Left ventricle myocardium superior (tissue), 1 donor: ENCODE measurements around the gene GPR62. TPM values are rescaled to one million over a fixed set of nuclear protein-coding genes. Genes with fewer than 3 reads are reported as not detected.
A peak's percentile ranks its signal among the peaks of the same experiment; 100 is the strongest.

Experiments
- ATAC-seq: fragments of 200-7000 bp; cut with Tn5 transposase; one replicate; pipeline ENCODE4 v1.9.1; 2020; ENCODE audit warnings: mild to moderate bottlenecking, moderate library complexity
- DNase-seq: peaks from one replicate; pipeline ENCODE4 v3.0.0-alpha.2; 2020
- intact Hi-C: fragments of 100-400 bp; cut with micrococcal nuclease; formaldehyde crosslinking; loops from one replicate; pipeline ENCODE4 v1.11.0; 2022
- total RNA-seq: library from RNA; stranded (reverse); fragmentation: NEBNext Ultra II Directional; extraction: Animal tissue kit (Norgen Biotek cat#: 25700); gene quantifications from one replicate; pipeline ENCODE4 v1.2.1, GENCODE V29; 2021
- donor health status: DM: no; HTN: yes; CAD: no; lungs with severe emphysema.

Gene GPR62
- total RNA-seq, 1 donor from 2014 or later, result 0.15 TPM

DNA sequence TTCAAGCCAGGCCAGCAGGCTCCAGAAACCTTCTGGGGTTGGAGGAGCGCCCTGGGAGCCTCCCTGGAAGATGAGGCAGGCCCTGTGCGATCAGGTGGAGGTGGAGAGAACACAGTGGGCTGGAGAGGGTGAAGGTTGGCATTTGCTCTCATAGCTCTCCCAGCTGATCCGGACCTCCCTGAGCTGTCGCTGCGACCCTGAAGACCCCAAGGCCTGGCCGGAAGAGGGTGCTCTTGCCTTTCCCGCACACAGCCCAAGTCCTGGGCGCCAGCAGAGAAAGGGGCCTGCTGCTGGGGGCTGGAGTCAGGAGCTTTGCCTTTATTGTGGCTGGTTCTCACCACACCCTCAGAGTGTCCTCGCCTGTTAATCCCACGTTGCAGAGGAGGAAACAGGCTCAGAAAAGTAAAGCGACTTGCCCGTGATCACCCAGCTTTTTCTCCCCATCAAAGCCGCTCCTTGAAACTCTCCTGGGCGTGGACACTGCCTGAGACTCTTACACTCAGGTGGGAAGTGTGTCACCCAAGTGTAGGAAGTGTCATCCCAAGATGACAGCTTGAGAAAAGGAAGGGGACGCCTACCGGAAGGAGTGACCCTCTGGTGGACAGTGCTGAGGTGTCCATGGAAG is 49.1 kb downstream of the GPR62 start:
- intact Hi-C loops, result loop anchor here (2.0 to 10.0 kb wide), 3 partner anchors 51 to 141 kb away; partner anchors contain the start of gene DUSP7
- ATAC-seq (peak; percentile 76), DNase-seq (peak; percentile 78)

DNA sequence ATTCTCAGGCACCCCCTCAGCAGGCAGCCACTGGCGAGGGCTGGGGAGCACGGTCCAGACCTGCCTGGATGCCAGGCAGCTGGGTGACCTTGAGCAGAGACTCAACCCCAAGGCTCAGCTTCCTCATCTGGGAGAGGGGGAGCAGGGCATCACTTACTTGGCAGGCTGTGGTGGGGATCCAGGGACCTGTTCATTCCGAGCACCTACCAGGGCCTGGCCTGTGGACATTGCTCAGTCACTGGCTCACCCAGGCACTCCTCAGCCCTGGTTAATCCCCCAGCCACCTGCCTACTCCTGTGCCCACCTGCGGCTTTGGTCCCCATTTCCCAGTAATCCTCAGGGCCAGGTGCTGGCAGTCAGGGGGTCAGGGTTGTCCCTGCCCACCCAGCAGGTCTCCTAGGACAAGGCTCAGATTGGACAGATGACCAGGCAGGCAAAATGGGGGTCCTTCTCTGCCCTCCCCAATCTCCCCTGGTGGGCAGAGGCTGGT is 49.8 kb downstream of the GPR62 start:
- DNase-seq (no peak), ATAC-seq (peak; percentile 3)
- intact Hi-C loops, result loop anchor here (2.0 to 10.0 kb wide), 3 partner anchors 50 to 140 kb away; partner anchors contain the start of gene DUSP7

- intact Hi-C loops, result loop anchor here (2.0 to 10.0 kb wide), 2 partner anchors 49 to 139 kb away; partner anchors contain the start of gene DUSP7
- ATAC-seq, result peak; percentile 42
- peak; percentile 56 for DNase-seq
These were observed 50.4 kb downstream of the GPR62 start for GRCh38 chr3:52005571-52005986.

- ATAC-seq (peak; percentile 2), DNase-seq (no peak)
- intact Hi-C loops, result loop anchor here (10.0 kb wide), 1 partner anchor 49 kb away; the partner anchor contains the start of gene DUSP7
These were observed 51.0 kb downstream of the GPR62 start for GRCh38 chr3:52006017-52006819.

GRCh38 chr3:52006820-52007133 is 51.6 kb downstream of the GPR62 start:
- DNase-seq (no peak), ATAC-seq (no peak)
- intact Hi-C loops, result loop anchor here (10.0 kb wide), 1 partner anchor 48 kb away; the partner anchor contains the start of gene DUSP7

Other genes with a start within 250 kb of the GPR62 start
- gene GRM2, start 248.3 kb upstream of the GPR62 start, total RNA-seq, result 0.07 TPM
- not detected for gene IQCF6, start 176.1 kb upstream of the GPR62 start, total RNA-seq
- not detected for gene IQCF2, start 93.8 kb upstream of the GPR62 start, total RNA-seq
- gene IQCF5, start 79.8 kb upstream of the GPR62 start, total RNA-seq, result not detected
- gene IQCF1, start 52.0 kb upstream of the GPR62 start, total RNA-seq, result not detected
- gene RRP9, start 13.5 kb upstream of the GPR62 start, total RNA-seq, result 8.2 TPM
- 14.7 TPM for gene PARP3, start 13.0 kb upstream of the GPR62 start, total RNA-seq
- 71.6 TPM for gene PCBP4, start 12.1 kb downstream of the GPR62 start, total RNA-seq
- gene ABHD14B, start 18.7 kb downstream of the GPR62 start, total RNA-seq, result 13.1 TPM
- 27.0 TPM for gene ABHD14A, start 19.7 kb downstream of the GPR62 start, total RNA-seq
- gene ACY1, start 28.2 kb downstream of the GPR62 start, total RNA-seq, result 18.5 TPM
- gene RPL29, start 40.5 kb downstream of the GPR62 start, total RNA-seq, result 663 TPM
- 25.2 TPM for gene DUSP7, start 101.2 kb downstream of the GPR62 start, total RNA-seq
- 1.5 TPM for gene POC1A, start 199.0 kb downstream of the GPR62 start, total RNA-seq
- gene ALAS1, start 242.8 kb downstream of the GPR62 start, total RNA-seq, result 166 TPM